Trophoblast cell (in vitro differentiated cells and primary cell): ENCODE data around the gene TMEM87B.

Experiments used
- DNase-seq, 2 donors: peaks; one replicate each; pipeline ENCODE4 v3.0.0-alpha.2; 2016
- H2AFZ ChIP-seq: 2 replicates; pipeline ENCODE4 v1.6.1; 2013; ENCODE audit warnings: low read length, moderate library complexity, mild to moderate bottlenecking; ENCODE audit not compliant: insufficient read depth, poor library complexity
- H2AK5ac ChIP-seq: 2 replicates; pipeline ENCODE4 v1.6.1; 2013; ENCODE audit warnings: mild to moderate bottlenecking, low read length
- H2BK120ac ChIP-seq: 2 replicates; pipeline ENCODE4 v1.6.1; 2013; ENCODE audit warnings: low read length, mild to moderate bottlenecking, moderate library complexity; ENCODE audit not compliant: insufficient read depth, poor library complexity
- H2BK12ac ChIP-seq: 2 replicates; pipeline ENCODE4 v1.6.1; 2013; ENCODE audit warnings: mild to moderate bottlenecking, low read length, moderate library complexity
- H2BK5ac ChIP-seq: 2 replicates; pipeline ENCODE4 v1.6.1; 2013; ENCODE audit warnings: low read length, low read depth, moderate library complexity, mild to moderate bottlenecking; ENCODE audit not compliant: poor library complexity
- H3K14ac ChIP-seq: 2 replicates; pipeline ENCODE4 v1.6.1; 2013; ENCODE audit warnings: mild to moderate bottlenecking, low read length
- H3K18ac ChIP-seq: 2 replicates; pipeline ENCODE4 v1.6.1; 2013; ENCODE audit warnings: mild to moderate bottlenecking, low read length
- H3K23ac ChIP-seq: 2 replicates; pipeline ENCODE4 v1.6.1; 2013; ENCODE audit warnings: low read length
- H3K27ac ChIP-seq: 2 replicates; pipeline ENCODE4 v1.5.1; 2013; ENCODE audit warnings: low read depth, mild to moderate bottlenecking, inconsistent platforms, low read length, moderate library complexity
- H3K27me3 ChIP-seq: 2 replicates; pipeline ENCODE4 v1.6.1; 2013; ENCODE audit warnings: inconsistent platforms, mild to moderate bottlenecking, low read length, moderate library complexity; ENCODE audit not compliant: insufficient read depth
- H3K36me3 ChIP-seq, 2 experiments: 1 replicate in 1 of 2; 2 replicates in 1 of 2; pipeline ENCODE4 v1.6.1; 2013; ENCODE audit warnings: low read length in 2 of 2, mild to moderate bottlenecking in 2 of 2, moderate library complexity in 1 of 2; ENCODE audit not compliant: insufficient read depth in 2 of 2, control insufficient read depth in 1 of 2
- H3K4ac ChIP-seq: 2 replicates; pipeline ENCODE4 v1.6.1; 2013; ENCODE audit warnings: low read depth, mild to moderate bottlenecking, low read length, moderate library complexity
- H3K4me1 ChIP-seq, 2 experiments: 1 replicate in 1 of 2; 2 replicates in 1 of 2; pipeline ENCODE4 v1.6.1; 2013; ENCODE audit warnings: low read length in 2 of 2, mild to moderate bottlenecking in 2 of 2, moderate library complexity in 1 of 2; ENCODE audit not compliant: insufficient read depth in 2 of 2, control insufficient read depth in 1 of 2
- H3K4me2 ChIP-seq: 2 replicates; pipeline ENCODE4 v1.6.1; 2013; ENCODE audit warnings: inconsistent platforms, mild to moderate bottlenecking, low read length, moderate library complexity
- H3K4me3 ChIP-seq: 2 replicates; pipeline ENCODE4 v1.5.1; 2013; ENCODE audit warnings: mild to moderate bottlenecking, low read depth, low read length, inconsistent platforms
- H3K79me1 ChIP-seq: one replicate; pipeline ENCODE4 v1.6.1; 2013; ENCODE audit warnings: low read length
- H3K79me2 ChIP-seq: 2 replicates; pipeline ENCODE4 v1.6.1; 2013; ENCODE audit warnings: low read length, mild to moderate bottlenecking; ENCODE audit not compliant: control insufficient read depth, insufficient read depth, poor library complexity
- H3K9ac ChIP-seq: 2 replicates; pipeline ENCODE4 v1.6.1; 2013; ENCODE audit warnings: mild to moderate bottlenecking, low read length
- H3K9me3 ChIP-seq: 2 replicates; pipeline ENCODE4 v1.6.1; 2013; ENCODE audit warnings: low read depth, mild to moderate bottlenecking, control low read depth, inconsistent platforms, low read length; ENCODE audit not compliant: insufficient read depth
- H4K12ac ChIP-seq: 2 replicates; pipeline ENCODE4 v1.6.1; 2013; ENCODE audit warnings: low read depth, mild to moderate bottlenecking, low read length, moderate library complexity
- H4K8ac ChIP-seq: 2 replicates; pipeline ENCODE4 v1.6.1; 2013; ENCODE audit warnings: low read depth, mild to moderate bottlenecking, low read length, moderate library complexity
- H4K91ac ChIP-seq: one replicate; pipeline ENCODE4 v1.6.1; 2013; ENCODE audit warnings: low read depth, mild to moderate bottlenecking, low read length, moderate library complexity
- WGBS: extraction: QIAGEN DNeasy Blood & Tissue Kit; methylation state at CpG from one replicate; pipeline ENCODE4 v1.1.7; 2013; ENCODE audit warnings: missing lambda C conversion rate; ENCODE audit not compliant: insufficient read length, insufficient coverage; ENCODE audit errors: extremely low coverage; 5-methylcytosine and 5-hydroxymethylcytosine counted together

Gene TMEM87B

DNA sequence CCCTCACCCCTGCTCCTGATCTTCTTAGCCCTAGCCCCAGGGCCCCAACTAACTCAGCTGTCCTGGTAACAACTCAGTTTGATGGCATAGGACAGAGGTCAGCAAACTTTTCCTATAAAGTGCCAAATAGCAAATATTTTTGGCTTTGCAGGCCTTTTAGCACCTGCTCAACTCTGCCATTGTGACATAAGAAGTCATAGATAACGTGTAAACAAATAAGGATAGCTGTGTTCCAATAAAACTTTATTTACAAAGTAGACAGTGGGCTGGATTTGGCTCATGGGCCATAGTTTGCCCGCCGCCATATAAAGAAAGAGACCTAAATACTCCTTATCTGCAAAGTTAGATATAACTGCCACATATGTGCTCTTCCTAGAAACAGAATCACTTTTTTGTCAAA, 27.3 kb upstream of the TMEM87B start:
- WGBS: no CpG with 5 or more reads among the region's 3 CpGs
- Histone ChIP-seq H3K79me1 (peaks cover 3% of the 10 kb centered on the region), H3K9me3 (no peaks in the 10 kb centered on the region), H2AFZ (no peak overlapping the region), H3K79me2 (no peaks in the 10 kb centered on the region), H2BK12ac (no peak overlapping the region), H2BK120ac (no peak overlapping the region), H3K14ac (no peak overlapping the region), H3K9ac (no peak overlapping the region), H3K4me3 (no peak overlapping the region), H4K12ac (no peak overlapping the region), H3K27me3 (no peaks in the 10 kb centered on the region), H2BK5ac (no peak overlapping the region), H4K8ac (no peak overlapping the region), H3K27ac (no peak overlapping the region), H3K18ac (no peak overlapping the region), H4K91ac (no peak overlapping the region), H2AK5ac (no peak overlapping the region), H3K4me1 (peaks cover under 1 to 6% of the 10 kb centered on the region in 2 experiments), H3K4me2 (no peak overlapping the region), H3K4ac (no peak overlapping the region), H3K36me3 (peaks cover 3 to 4% of the 10 kb centered on the region in 2 experiments), H3K23ac (no peak overlapping the region)
- DNase-seq: no peak

DNA sequence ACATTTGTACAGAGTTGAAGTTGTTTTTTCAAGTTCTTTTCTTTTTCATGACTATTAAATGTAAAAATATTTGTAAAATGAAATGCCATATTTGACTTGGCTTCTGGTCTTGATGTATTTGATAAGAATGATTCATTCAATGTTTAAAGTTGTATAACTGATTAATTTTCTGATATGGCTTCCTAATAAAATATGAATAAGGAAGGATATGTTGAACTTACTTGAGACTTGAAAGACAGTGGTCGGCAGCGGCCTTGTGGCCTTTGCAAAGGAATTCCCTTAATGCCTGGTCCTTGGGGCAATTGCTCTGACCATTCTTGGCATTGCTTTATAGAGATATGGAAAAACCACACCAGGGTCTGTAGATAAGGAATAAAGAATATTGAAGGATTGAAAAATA, 25.9 kb upstream of the TMEM87B start:
- peak in 1 of 2 donors; percentile 31 for DNase-seq
- Histone ChIP-seq H4K8ac (no peak overlapping the region), H3K79me2 (no peaks in the 10 kb centered on the region), H3K4me1 (peaks cover 7 to 10% of the 10 kb centered on the region in 2 experiments), H3K4me2 (no peak overlapping the region), H3K4ac (no peak overlapping the region), H3K23ac (no peak overlapping the region), H2BK5ac (no peak overlapping the region), H3K36me3 (peaks cover 3 to 4% of the 10 kb centered on the region in 2 experiments), H4K12ac (no peak overlapping the region), H3K27me3 (no peaks in the 10 kb centered on the region), H2BK12ac (no peak overlapping the region), H3K27ac (no peak overlapping the region), H4K91ac (no peak overlapping the region), H3K14ac (no peak overlapping the region), H2AK5ac (no peak overlapping the region), H3K79me1 (peaks cover 3% of the 10 kb centered on the region), H2BK120ac (no peak overlapping the region), H2AFZ (no peak overlapping the region), H3K9ac (no peak overlapping the region), H3K18ac (no peak overlapping the region), H3K4me3 (no peak overlapping the region), H3K9me3 (no peaks in the 10 kb centered on the region)
- WGBS: no CpG with 5 or more reads among the region's 2 CpGs

DNA sequence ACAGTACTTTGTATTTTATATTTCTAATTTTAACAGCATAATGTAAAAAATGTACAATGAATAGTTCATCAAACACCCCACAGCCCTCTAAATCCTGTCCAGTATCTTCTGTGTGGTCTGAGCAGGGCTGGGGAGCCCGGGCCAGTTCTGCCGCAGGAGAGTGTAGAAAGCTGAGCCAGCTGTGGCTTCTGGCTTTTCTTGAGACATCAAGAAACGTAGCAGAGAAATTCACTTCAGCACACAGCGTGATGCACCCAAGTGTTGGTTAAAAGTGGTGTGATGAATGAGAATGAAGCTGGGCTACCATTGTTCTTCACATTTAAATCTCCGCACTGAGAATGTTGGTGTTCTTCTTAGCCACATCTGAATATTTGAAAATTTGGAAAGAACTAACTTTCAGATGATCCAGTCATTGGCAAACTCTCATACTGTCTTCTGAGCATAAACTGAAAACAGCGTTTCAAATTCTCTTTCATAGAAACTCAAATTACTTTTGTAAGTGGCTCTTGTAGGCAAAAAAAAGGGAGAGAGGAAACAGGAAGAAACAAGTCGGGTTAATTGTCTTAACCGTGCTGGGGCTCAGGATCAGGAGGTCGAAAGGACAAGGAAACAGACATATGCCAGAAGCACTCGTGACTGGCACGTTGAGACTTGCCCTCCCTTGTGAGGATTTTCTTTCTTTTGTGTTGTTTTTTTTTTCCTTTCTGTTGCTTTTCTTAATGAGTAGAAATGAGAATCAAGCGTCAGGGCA, 23.4 kb upstream of the TMEM87B start:
- H2BK12ac ChIP-seq: no peak overlapping the region
- H3K14ac ChIP-seq: no peak overlapping the region
- peaks cover 3% of the 10 kb centered on the region for H3K79me1 ChIP-seq
- no peaks in the 10 kb centered on the region for H3K27me3 ChIP-seq
- no peaks in the 10 kb centered on the region for H3K79me2 ChIP-seq
- peak overlapping the region; percentile 72 for H3K27ac ChIP-seq
- H3K4me2 ChIP-seq: peak overlapping the region; percentile 16
- no peak overlapping the region for H2AK5ac ChIP-seq
- no peaks in the 10 kb centered on the region for H3K9me3 ChIP-seq
- no peak overlapping the region for H3K9ac ChIP-seq
- H4K91ac ChIP-seq: no peak overlapping the region
- no peak overlapping the region for H3K4me3 ChIP-seq
- H3K4ac ChIP-seq: no peak overlapping the region
- peaks cover 0 to 4% of the 10 kb centered on the region in 2 experiments for H3K36me3 ChIP-seq
- H4K8ac ChIP-seq: no peak overlapping the region
- H2BK5ac ChIP-seq: no peak overlapping the region
- H4K12ac ChIP-seq: no peak overlapping the region
- H2AFZ ChIP-seq: no peak overlapping the region
- WGBS: no CpG with 5 or more reads among the region's 12 CpGs
- DNase-seq: no peak
- no peak overlapping the region for H3K18ac ChIP-seq
- no peak overlapping the region for H3K23ac ChIP-seq
- no peak overlapping the region for H2BK120ac ChIP-seq
- H3K4me1 ChIP-seq: peaks cover 7 to 10% of the 10 kb centered on the region in 2 experiments

DNA sequence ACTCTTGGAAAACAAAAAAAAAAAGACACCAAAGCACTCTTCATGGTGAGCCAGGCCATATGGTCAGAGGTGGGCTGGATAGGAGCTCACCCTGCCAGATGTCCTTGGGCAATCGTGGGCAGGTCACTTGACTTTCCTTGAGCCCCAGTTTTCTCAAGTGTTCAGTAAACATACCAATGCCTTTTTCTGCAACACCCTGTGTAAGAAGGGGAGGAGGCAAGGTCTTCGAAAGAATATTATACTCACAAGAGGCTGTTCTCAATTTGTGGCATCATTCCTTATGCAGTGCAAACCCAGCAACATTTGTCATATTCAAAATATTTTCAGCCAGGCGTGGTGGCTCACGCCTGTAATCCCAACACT, 22.9 kb upstream of the TMEM87B start:
- no peak overlapping the region for H4K12ac ChIP-seq
- H3K18ac ChIP-seq: no peak overlapping the region
- no peak for DNase-seq
- peaks cover 3% of the 10 kb centered on the region for H3K79me1 ChIP-seq
- peaks cover 0 to 4% of the 10 kb centered on the region in 2 experiments for H3K36me3 ChIP-seq
- H2AFZ ChIP-seq: no peak overlapping the region
- no peaks in the 10 kb centered on the region for H3K27me3 ChIP-seq
- no peak overlapping the region for H3K4me3 ChIP-seq
- no peak overlapping the region for H2AK5ac ChIP-seq
- no peak overlapping the region for H3K23ac ChIP-seq
- H2BK12ac ChIP-seq: no peak overlapping the region
- no peaks in the 10 kb centered on the region for H3K79me2 ChIP-seq
- H3K27ac ChIP-seq: peak overlapping the region; percentile 72
- H3K9me3 ChIP-seq: no peaks in the 10 kb centered on the region
- H4K8ac ChIP-seq: no peak overlapping the region
- H3K14ac ChIP-seq: no peak overlapping the region
- no peak overlapping the region for H3K9ac ChIP-seq
- peak overlapping the region; percentile 21 for H4K91ac ChIP-seq
- peaks cover 7 to 10% of the 10 kb centered on the region in 2 experiments for H3K4me1 ChIP-seq
- H3K4ac ChIP-seq: no peak overlapping the region
- peak overlapping the region; percentile 4 for H2BK5ac ChIP-seq
- H3K4me2 ChIP-seq: no peak overlapping the region
- WGBS: no CpG with 5 or more reads among the region's 4 CpGs
- no peak overlapping the region for H2BK120ac ChIP-seq
